Measurements from ENCODE around the gene CNTNAP4.

The CNTNAP4 gene

GRCh38 chr16:76297941-76298340 is 20.7 kb downstream of the CNTNAP4 start:
- Histone ChIP-seq H3K27ac (no peak overlapping the region), H3K4me3 (no peak overlapping the region)

- Histone ChIP-seq H3K27ac (no peak overlapping the region), H3K4me3 (no peak overlapping the region)
These were observed 26.6 kb downstream of the CNTNAP4 start for GRCh38 chr16:76303637-76304314.

- Histone ChIP-seq H3K4me3 (no peak overlapping the region), H3K27ac (no peak overlapping the region)
These were observed 32.6 kb downstream of the CNTNAP4 start for GRCh38 chr16:76309639-76310335.

DNA sequence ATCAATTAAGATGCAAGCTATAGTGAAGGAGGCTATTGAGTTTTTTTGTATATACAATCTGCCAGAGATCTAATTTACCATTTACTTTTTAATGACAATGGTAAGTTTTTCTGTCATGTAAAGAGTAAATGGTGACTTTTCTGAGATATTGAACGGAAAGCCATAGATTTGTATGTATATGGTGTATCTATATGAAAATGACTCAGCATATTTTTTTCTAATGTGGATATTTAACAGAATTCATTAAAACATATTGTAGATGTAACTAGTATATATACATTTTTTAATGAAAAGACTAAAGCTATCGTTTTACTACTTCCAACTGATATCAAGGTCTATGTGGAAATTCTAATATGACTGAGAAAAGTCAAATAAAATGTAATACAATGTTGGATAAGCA is 34.1 kb downstream of the CNTNAP4 start:
- no peak overlapping the region for H3K4me3 ChIP-seq
- H3K27ac ChIP-seq = no peak overlapping the region

- no peak overlapping the region for H3K27ac ChIP-seq
- H3K4me3 ChIP-seq = no peak overlapping the region
These were observed 41.4 kb downstream of the CNTNAP4 start for GRCh38 chr16:76318565-76318964.

- Histone ChIP-seq H3K27ac (no peak overlapping the region), H3K4me3 (no peak overlapping the region)
These were observed 51.9 kb downstream of the CNTNAP4 start for GRCh38 chr16:76329106-76329505.

DNA sequence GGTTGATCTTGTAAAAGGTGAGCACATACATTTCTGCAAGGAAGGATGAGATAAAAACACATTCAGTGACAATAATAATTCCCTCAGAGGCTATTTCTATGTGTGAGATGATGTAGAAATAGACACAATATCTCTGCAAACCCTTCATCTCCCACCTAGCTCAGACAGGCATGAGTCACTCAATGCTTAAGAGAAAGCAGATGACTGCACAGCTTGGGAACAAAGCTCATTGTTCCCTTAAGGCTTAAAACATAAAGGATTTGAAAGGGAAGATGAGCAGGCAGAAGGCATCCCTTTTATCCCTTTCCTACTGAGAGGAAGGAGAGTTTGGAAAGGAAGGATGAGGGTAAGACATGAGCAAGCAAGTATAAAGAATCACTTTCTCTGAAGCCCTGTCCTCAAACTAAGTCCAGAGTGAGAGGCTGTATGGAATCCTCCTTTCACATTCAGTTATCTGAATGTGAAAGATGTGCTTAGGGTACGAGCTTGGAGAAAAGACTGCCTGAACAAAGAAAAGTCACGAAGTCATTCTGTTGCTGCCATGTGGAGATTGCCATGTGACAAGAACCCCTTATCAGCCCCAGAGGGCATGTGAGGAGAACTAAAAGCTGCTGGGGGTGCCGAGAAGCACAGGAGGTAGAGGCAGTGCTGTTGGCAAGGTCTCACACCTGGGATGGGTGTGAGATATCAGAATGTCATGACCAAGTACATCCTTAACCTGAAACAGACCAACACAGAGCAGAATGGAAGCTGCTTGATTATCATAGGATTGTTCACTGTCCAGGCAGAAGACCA is 58.2 kb downstream of the CNTNAP4 start:
- H3K27ac ChIP-seq = no peak overlapping the region

DNA sequence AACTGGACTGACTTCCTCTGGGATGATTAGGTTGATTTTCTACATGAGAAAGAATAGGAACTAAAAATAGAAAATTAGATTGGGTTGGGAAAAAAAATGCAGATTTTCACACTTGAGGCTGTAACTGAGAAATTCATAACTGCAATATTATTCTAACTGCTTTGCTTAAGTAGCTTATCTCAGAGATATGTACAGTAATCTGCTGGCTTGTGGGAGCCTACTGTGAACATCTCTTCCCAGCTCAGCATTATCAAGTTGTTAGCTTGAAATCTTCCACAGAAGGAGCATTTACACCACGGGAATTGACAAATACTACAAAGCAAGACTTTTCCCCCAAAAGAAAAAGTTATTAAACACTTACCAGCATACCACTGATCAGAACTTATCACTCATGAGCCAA is 58.9 kb downstream of the CNTNAP4 start:
- no peak overlapping the region for H3K4me3 ChIP-seq
- H3K27ac ChIP-seq = no peak overlapping the region

More for the DNA sequence above, 58.2 kb downstream of the CNTNAP4 start:
- H3K4me3 ChIP-seq = no peak overlapping the region

- H3K27ac ChIP-seq = no peak overlapping the region
- no peak overlapping the region for H3K4me3 ChIP-seq
These were observed 61.3 kb downstream of the CNTNAP4 start for GRCh38 chr16:76338472-76338871.

DNA sequence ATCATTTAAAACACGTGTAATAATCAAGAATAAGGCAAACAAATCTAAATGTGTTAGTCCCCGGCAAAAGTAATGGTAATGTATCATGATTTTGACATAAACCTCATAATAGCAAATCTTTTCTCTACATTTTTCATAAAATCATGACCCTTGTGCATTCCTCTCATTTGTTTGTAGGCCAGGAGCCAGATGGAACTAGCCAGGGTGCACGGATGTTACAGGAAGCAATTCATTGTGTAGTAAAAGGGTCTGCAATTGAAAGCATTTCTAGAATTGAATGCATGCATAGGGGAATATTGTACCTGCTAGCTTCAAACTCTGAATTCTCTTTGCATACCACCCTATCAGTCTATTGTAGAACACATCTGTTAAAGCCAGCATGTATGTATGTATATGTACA is 66.6 kb downstream of the CNTNAP4 start:
- Histone ChIP-seq H3K27ac (no peak overlapping the region), H3K4me3 (no peak overlapping the region)

DNA sequence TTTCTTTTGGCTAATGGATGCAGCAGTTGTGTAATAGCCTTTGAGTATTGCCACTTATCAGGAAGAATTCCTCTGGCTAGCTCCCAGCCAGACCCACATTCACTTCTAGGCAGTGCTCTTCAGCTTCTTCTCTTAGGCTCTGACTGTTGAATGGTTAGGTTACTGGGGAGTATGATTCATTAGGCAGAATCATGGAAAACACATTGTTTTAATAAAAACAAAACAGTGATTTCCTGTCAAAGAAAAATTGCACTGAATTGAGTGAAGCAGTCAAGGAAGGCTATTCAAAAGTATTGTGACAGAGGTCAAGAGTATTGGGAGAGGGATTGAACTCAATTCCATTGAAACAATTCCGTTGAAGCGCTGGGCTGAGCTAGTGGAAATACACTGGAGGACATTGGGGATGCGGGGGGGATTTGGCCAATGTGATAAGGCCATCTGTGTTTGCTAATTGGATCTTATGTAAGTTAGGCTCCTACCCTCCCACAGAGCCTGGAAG is 68.0 kb downstream of the CNTNAP4 start:
- H3K4me3 ChIP-seq = no peak overlapping the region
- no peak overlapping the region for H3K27ac ChIP-seq

GRCh38 chr16:76346210-76346609 is 69.0 kb downstream of the CNTNAP4 start:
- no peak overlapping the region for H3K27ac ChIP-seq
- no peak overlapping the region for H3K4me3 ChIP-seq

- no peak overlapping the region for H3K27ac ChIP-seq
- H3K4me3 ChIP-seq = no peak overlapping the region
These were observed 74.2 kb downstream of the CNTNAP4 start for GRCh38 chr16:76351441-76351840.

DNA sequence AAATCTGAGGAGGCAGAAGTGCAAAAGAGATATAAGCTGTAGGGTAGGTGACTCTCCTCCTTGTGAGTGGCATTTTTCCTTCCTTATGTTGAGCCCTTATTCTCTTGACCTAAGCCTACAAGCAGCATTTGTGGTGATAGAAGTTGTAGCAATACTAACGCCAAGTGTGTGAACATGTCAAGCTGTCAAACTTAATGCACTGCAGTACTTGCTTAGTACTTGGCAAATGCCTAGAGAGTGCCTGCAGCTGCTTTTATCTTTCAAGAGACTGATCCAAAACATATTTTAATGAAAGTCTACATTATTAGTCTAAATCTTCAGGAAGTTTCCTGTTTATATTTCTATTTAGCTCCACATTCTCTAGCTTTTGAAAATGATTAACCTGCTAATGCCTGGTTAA is 83.2 kb downstream of the CNTNAP4 start:
- no peak overlapping the region for H3K27ac ChIP-seq
- no peak overlapping the region for H3K4me3 ChIP-seq

- no peak overlapping the region for H3K4me3 ChIP-seq
- H3K27ac ChIP-seq = no peak overlapping the region
These were observed 93.1 kb downstream of the CNTNAP4 start for GRCh38 chr16:76370344-76370743.

- no peak overlapping the region for H3K27ac ChIP-seq
These were observed 94.2 kb downstream of the CNTNAP4 start for GRCh38 chr16:76371441-76371840.

GRCh38 chr16:76373998-76374397 is 96.8 kb downstream of the CNTNAP4 start:
- Histone ChIP-seq H3K27ac (no peak overlapping the region), H3K4me3 (no peak overlapping the region)

More at GRCh38 chr16:76371441-76371840, 94.2 kb downstream of the CNTNAP4 start:
- no peak overlapping the region for H3K4me3 ChIP-seq

GRCh38 chr16:76376988-76377387 is 99.8 kb downstream of the CNTNAP4 start:
- Histone ChIP-seq H3K4me3 (no peak overlapping the region), H3K27ac (no peak overlapping the region)

- Histone ChIP-seq H3K27ac (no peak overlapping the region), H3K4me3 (no peak overlapping the region)
These were observed 100.8 kb downstream of the CNTNAP4 start for GRCh38 chr16:76378020-76378419.

GRCh38 chr16:76381096-76381495 is 103.9 kb downstream of the CNTNAP4 start:
- no peak overlapping the region for H3K4me3 ChIP-seq

More at GRCh38 chr16:76381096-76381495, 103.9 kb downstream of the CNTNAP4 start:
- H3K27ac ChIP-seq = no peak overlapping the region

Measured in skin epidermis (tissue), 12 donors.